Measurements from ENCODE around the gene TPT1.
"Not testable (repeated sequence)": the region's sequence is repeated elsewhere in the genome, so short reads cannot be mapped to it uniquely, and the experiment has no call there.

DNA sequence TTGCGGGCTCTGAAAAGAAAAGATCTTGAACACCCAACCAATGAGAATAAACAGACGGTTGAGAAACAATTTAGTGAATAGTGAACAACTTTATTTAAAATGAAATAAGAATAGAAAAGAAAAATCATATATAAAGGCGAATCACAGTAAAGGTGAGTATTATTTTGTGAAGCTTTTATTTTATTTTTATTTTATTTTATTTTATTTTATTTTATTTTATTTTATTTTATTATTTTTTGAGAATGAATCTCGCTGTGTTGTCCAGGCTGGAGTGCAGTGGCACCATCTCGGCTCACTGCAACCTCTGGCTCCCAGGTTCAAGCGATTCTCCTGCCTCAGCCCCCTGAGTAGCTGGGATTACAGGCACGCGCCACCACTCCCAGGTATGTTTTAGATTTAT lies 3.1 kb upstream of the TPT1 start:
- TF ChIP-seq, protein P1, sequence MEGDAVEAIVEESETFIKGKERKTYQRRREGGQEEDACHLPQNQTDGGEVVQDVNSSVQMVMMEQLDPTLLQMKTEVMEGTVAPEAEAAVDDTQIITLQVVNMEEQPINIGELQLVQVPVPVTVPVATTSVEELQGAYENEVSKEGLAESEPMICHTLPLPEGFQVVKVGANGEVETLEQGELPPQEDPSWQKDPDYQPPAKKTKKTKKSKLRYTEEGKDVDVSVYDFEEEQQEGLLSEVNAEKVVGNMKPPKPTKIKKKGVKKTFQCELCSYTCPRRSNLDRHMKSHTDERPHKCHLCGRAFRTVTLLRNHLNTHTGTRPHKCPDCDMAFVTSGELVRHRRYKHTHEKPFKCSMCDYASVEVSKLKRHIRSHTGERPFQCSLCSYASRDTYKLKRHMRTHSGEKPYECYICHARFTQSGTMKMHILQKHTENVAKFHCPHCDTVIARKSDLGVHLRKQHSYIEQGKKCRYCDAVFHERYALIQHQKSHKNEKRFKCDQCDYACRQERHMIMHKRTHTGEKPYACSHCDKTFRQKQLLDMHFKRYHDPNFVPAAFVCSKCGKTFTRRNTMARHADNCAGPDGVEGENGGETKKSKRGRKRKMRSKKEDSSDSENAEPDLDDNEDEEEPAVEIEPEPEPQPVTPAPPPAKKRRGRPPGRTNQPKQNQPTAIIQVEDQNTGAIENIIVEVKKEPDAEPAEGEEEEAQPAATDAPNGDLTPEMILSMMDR (IDR thresholded peaks at IDR 0.05; ENCODE audit: borderline replicate concordance, extremely low read depth, low read length, poor library complexity, severe bottlenecking), result not testable (repeated sequence)
- TF ChIP-seq EZH2 (IDR thresholded peaks at IDR 0.05; ENCODE audit: borderline replicate concordance, low read depth, low read length, severe bottlenecking), result not testable (repeated sequence)

All from DND-41 (cell line).